Sciatic nerve (tissue), 2 donors: ENCODE results near the gene AMDHD2. TPM values are rescaled to one million over a fixed set of nuclear protein-coding genes. Genes with fewer than 3 reads are reported as not detected.
A peak's percentile ranks its signal among the peaks of the same experiment; 100 is the strongest.

ENCODE experiments used
- ATAC-seq: fragments of 200-7000 bp; cut with Tn5 transposase; one replicate; pipeline ENCODE4 v1.9.1; 2020; ENCODE audit warnings: mild to moderate bottlenecking, moderate library complexity
- DNase-seq: peaks from one replicate; pipeline ENCODE4 v3.0.0-alpha.2; 2020; ENCODE audit warnings: low spot score
- intact Hi-C: fragments of 100-400 bp; cut with DNase I; formaldehyde crosslinking; loops from one replicate; pipeline ENCODE4 v1.14.2; 2022
- total RNA-seq: library from RNA; stranded (reverse); fragmentation: NEBNext Ultra II Directional; extraction: Animal tissue kit (Norgen Biotek cat#: 25700); gene quantifications from one replicate; pipeline ENCODE4 v1.2.1, GENCODE V29; 2021
- donor health status: DM: no; HTN: no; CAD: no.
- donor health status: DM: no; HTN: no; CAD: no.

AMDHD2 gene
- total RNA-seq, 1 donor from 2014 or later = 38.5 TPM

DNA sequence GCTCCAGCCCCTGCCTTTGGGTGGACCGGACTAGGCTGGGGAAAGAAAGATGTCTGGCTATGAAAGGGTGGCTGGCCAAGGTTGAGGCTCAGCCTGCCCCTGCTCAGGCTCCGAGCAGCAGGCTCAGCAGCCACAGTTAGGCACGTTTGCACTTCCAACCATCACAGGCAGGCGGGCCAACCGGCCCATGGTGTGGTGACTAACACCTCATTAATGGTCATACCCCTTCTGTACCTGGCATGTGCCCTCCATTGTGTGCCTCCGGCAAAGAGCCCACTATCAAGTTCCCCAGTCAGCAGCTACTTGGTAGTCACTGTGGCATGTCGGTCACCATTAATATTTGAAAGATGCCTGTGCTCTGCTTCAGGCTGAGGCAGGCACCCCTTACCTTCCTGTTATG is 38.5 kb upstream of the AMDHD2 start:
- ATAC-seq (no peak), DNase-seq (no peak)
- intact Hi-C loops = no loop called here

GRCh38 chr16:2482249-2482648 is 37.9 kb upstream of the AMDHD2 start:
- DNase-seq (no peak), ATAC-seq (peak; percentile 11)
- intact Hi-C loops = no loop called here

DNA sequence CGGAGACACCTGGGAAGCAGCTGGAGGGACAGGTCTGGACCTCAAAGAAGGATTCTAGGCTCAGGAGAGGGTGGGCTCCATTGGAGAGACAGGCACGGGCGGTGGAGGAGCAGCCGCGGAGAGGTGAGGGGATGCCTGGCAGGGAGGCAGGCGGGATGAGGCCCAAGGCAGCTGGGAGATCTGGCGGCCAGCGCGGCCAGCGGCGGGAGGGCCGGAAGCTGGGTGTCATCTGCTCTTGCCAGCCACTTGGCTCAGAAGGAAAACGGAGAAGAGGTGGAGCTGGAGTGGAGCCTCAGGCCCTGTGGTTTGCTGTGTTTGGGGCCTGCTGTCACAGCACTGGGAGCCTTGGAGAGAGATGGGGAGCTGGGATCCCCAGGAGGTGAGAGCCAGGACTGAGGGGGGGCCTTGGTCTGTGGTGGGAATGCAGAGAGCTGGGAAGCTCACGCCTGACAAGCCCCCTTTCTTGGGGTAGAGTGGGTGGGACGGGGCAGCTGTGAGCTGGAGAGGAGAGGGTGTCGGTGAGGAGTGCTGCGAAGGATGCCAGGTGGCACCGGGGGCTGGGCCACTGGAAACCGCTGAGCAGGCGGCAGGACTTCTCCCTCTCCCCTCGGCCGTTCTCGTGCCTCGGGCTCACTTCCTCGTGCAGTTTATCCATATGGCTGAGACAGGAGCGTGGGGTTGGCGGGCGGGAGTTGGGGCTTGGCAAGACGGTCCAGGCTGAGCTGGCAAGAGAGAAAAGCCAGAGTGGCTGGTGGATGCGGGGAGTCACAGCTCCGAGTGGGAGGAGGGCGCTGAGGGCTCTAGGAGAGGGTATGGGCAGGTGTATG is 37.2 kb upstream of the AMDHD2 start:
- ATAC-seq (peak; percentile 91), DNase-seq (no peak)
- intact Hi-C loops = no loop called here

GRCh38 chr16:2483939-2484897 is 36.0 kb upstream of the AMDHD2 start:
- ATAC-seq (no peak), DNase-seq (no peak)
- intact Hi-C loops = no loop called here

DNA sequence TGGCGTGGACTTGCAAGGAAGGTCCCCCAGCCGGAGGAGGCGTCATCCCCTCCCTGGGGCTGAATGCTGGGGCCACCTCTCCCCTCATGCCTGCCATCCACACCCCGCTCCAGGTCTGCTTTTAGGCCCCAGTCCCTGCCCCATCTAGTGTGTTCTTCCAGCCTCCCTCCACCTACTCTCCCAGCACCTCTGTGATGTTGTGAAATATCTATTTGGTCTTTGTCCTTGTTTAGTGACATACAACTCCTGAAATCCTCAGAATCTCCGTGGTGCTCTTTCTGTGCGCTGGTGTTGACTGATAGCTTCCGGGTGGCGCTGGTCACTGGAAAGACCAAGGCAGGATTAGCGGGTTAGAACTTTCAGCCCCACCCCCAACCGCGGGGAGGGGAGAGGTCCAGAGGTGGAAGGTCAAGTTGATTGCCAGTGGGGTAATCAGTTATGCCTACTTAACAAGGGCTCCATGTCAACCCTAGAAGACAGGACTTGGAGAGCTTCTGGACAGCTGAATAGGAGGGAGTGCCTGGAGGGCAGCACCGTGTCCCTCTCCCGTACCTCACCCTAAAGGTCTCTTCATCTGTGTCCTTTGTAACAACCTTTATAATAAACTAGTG is 35.2 kb upstream of the AMDHD2 start:
- intact Hi-C loops = no loop called here
- no peak for DNase-seq
- ATAC-seq = no peak

DNA sequence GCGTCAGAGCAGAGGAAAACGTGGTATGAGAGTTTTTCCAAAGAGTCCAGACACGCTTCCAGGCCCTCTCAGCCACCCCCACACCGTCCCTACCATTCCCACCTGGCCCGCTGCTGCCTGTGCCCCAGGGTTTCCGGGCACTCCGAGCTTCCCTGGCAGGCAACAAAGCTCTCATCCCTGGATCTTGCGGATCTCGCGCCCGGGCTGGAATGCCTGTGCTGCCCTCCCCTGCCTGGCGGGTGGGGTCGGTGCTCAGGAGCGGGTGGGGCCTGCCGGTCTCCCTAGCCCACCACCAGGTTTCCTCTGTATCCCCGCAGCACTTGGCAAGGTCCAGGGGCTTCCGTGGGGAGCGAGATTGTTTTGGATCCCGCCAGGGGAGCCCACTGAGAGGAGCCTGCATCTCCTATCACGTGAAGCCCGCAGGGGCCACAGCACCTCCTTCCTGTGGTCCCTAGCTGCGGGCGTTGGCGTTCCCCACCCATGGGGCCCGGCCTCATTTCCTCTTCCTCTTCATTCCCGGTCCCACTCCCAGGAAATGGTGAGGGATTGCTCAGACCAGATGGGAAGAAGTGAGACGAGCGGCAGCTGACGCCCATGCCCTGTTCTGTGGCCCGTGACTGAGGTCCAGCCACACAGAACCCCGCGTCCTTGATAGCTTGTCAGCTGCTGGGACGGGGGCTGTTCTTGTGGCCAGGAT is 34.2 kb upstream of the AMDHD2 start:
- ATAC-seq (no peak), DNase-seq (no peak)
- intact Hi-C loops = no loop called here

DNA sequence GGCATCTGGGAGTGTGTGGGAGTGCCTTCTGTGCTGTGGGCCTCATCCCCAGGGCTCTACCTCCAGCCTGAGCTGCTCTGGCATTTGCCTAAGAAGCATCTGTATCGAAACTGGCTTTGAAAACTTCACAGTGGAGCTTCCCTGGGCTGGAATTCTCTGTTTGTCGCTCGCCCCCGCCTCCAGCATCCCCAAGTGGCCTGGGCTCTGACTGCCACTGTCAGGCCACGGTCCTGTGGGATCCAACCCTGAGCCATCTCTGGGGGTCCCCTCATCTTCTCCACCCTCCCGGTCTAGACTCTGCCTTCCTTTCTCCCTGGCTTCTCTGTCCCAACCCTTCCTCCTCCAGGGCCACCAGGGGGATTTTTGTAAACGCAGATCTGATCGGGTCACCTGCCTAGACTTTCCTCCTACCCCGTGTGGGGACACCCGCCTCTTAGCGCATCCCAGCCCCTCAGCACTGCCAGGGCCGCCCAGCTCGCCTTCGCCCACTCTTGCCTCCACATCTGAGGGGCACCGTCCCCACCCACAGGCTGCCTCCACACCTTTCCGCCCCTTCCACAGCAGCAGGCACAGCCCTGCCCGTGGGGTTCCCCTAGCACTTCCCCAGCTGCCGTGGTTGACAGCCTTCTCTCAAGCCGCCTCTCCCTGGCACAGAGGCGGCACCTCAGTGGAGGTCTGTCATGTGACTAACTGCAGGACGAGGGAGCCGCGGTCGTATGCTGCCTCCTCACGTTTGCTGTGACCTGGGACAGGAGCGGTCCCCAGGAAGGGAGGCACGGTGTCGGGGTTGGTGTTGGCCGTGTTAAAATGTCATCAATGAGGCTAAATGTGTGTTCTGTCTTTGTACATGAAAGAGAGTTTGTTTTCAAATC is 33.3 kb upstream of the AMDHD2 start:
- ATAC-seq (peak; percentile 58), DNase-seq (no peak)
- intact Hi-C loops = no loop called here

DNA sequence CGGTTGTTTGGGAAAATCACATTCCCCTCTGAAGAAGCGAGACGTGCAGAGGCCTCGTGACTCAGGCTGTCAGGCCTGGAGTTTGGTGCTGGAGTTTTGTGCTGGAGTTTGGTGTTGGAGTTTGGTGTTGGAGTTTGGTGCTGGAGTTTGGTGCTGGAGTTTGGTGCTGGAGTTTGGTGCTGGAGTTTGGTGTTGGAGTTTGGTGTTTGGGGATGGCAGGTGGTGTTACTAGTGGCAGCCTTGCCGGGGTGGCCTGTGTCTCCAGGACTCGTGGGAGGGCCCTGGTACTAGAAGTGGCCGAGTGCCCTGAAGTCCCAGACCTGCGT is 32.7 kb upstream of the AMDHD2 start:
- DNase-seq (no peak), ATAC-seq (no peak)
- intact Hi-C loops = no loop called here

GRCh38 chr16:2487903-2488531 is 32.2 kb upstream of the AMDHD2 start:
- ATAC-seq (no peak), DNase-seq (no peak)
- intact Hi-C loops = no loop called here

GRCh38 chr16:2489581-2489980 is 30.6 kb upstream of the AMDHD2 start:
- intact Hi-C loops = no loop called here
- DNase-seq (no peak), ATAC-seq (no peak)

- DNase-seq = no peak
- intact Hi-C loops = no loop called here
These were observed 29.7 kb upstream of the AMDHD2 start for GRCh38 chr16:2490190-2491105.

DNA sequence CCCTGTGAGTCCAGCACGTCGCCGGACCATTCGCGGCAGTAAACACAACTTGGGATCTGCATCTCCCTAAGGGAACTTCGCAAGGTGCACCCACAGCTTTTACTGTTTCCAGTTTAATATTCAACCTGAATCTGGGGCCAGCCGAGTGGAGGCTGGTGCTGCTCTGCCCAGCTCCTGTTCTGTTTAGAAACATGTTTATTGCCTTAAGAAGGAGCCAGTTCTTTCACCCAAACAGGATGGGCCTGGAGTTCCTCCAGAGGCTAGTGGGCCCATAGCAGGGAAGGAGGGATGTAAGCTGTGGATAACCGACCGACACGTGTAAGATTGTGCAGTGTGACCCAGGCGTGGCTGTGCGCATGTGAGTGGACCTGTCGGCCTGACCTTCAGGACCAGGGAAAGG is 27.9 kb upstream of the AMDHD2 start:
- intact Hi-C loops = no loop called here
- no peak for ATAC-seq
- DNase-seq = no peak

More at GRCh38 chr16:2490190-2491105, 29.7 kb upstream of the AMDHD2 start:
- ATAC-seq = no peak

GRCh38 chr16:2493605-2494004 is 26.6 kb upstream of the AMDHD2 start:
- ATAC-seq = peak; percentile 40
- no peak for DNase-seq
- intact Hi-C loops = no loop called here

GRCh38 chr16:2494616-2495015 is 25.6 kb upstream of the AMDHD2 start:
- DNase-seq (no peak), ATAC-seq (no peak)
- intact Hi-C loops = no loop called here

- intact Hi-C loops = no loop called here
- DNase-seq = no peak
- no peak for ATAC-seq
These were observed 25.1 kb upstream of the AMDHD2 start for GRCh38 chr16:2495041-2495440.

- intact Hi-C loops = no loop called here
- DNase-seq (no peak), ATAC-seq (no peak)
These were observed 23.7 kb upstream of the AMDHD2 start for GRCh38 chr16:2496223-2497115.
